ENCODE data around the gene WSCD2.

The WSCD2 gene

DNA sequence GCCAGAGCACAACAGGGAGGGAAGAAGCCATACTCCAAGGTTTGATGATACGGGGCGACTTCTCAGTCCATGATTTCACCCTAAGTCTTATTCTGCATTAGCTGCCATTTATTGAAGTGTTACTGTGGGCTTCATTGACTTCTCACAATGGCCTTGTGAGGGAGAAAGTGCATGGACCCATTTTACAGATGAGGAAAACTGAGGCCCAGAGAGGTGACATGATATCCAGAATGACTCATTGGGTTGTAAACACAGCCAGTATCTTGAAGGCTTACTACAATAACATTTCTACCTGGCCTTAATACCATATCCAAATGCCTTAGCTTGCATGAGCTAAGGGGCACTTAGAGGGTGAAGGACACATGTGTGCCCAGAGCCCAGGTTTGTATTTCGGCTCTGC lies 109.4 kb downstream of the WSCD2 start:
- no peak for DNase-seq

DNA sequence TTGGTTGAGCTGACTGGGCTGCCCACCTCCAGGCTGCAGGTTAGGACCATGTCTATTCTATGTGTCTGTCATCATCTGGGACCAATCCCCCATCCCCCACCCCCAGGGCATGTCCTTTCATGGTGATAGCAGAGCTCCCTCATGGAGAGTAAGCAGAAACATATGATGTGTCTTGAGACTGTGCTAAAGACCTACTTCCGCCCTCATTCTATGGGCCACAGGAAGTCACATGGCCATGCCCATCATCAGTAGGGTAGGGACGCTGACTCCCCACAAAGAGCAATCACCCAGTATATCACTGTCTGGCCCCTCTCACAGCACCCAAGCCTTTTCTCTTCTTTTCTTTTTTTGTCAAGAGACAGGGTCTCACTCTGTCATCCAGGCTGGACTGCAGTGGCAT lies 110.3 kb downstream of the WSCD2 start:
- no peak for DNase-seq

DNA sequence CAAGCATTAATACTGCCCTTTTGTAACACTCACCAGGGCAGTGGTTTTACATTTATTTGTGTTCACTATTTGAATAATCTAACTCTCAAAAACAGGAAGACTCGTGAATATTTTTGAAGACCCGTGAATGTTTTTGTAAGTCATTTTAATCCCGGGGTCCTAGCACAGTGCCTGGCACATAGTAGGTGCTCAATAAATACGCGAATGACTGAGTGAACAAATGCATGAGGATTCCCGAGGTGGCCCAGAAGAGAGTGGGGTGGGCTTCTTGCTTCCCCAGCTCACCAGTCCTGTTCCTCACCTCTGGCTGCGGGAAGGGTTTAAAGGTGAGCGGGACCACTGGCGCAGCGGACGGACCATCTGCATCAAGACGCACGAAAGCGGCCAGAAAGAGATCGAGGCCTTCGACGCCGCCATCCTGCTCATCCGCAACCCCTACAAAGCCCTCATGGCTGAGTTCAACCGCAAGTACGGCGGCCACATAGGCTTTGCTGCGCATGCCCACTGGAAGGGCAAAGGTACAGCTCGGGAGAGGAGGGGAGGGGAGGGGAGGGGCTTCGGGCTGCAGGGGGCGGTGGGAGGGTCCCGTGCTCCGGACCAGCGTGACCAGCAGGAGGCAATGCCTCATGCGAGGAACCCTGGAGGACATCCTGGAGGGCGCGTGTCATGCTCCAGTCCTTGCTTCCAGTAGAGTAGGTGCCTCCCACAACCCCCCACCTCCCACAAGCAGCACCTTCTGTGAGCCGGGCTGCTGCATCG lies 111.1 kb downstream of the WSCD2 start:
- DNase-seq = no peak

DNA sequence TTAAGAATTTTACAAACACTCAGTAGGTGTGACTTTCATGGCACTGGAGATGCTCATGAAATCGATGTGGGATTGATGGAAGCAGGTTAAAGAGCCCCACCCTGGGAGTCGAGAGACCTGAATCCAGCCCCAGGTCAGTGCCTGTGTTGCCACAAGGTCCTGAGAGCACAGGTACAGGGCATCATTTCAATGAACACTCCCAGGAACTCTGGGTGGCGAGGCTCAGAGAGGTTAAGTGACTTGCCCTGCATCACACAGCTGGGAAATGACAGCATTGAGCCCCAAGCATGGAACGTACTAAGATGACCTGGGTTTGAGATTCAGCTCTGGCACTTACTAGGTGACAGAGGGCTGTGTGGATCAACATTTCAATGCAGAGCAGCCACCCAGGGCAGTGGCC lies 111.8 kb downstream of the WSCD2 start:
- no peak for DNase-seq

DNA sequence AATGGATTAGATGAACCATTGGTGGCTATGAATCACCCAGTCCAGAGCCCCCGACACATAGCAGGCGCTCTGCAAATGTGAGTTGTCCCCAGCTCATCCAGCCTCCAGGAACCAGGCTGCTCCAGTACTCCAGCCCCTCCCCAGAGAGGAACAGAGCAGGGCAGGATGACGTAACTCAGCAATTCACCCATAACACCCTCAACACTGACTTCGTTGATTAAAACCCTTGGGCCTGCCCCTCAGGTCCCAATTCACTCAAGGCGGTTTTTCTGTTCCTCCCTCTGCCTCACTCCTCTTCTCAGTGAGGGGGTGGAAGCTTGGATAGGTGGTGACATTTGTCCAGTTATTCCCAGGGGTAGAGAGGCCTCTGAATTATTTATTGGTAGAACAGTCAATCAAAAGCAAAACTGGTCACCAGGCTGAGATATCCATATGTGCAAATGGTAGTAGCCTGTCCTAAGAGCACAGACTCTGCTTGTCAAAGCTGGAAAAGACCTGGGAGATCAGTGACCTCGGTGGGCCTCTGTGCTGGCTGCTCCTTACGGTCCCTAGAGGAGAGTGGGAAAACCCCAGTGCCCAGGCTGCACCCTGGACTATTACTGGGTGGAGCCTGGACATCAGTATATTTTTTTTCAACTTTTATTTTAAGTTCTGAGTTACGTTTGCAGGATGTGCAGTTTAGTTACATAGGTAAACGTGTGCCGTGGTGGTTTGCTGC lies 113.1 kb downstream of the WSCD2 start:
- DNase-seq = no peak

DNA sequence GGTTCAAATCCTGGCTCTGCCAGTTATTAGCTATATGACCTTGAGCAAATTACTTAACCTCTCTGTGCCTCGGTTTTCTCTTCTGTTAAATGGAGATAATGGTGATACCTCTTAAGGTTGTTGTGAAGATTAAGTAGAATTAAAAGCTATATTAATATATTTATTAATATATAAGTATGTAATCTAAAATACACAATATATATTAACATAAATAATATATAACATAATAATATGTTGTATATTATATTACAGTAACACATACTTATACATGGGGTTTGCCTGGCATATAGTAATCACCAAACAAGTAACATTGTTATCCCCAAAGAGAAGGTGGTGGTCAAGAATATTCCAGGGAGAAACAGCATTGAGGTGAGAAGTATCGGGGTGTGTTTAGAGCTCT lies 118.0 kb downstream of the WSCD2 start:
- DNase-seq = no peak

DNA sequence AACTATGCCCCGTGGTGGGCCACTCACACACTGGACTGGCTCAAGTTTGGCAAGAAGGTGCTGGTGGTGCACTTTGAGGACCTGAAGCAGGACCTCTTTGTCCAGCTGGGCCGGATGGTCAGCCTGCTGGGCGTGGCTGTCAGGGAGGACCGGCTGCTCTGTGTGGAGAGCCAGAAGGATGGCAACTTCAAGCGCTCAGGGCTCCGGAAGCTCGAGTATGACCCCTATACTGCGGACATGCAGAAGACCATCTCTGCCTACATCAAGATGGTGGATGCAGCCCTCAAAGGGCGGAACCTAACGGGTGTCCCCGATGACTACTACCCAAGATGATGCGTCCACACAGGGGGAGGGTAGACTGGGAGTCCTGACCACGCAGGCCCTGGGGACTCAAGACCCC lies 118.9 kb downstream of the WSCD2 start:
- no peak for DNase-seq

DNA sequence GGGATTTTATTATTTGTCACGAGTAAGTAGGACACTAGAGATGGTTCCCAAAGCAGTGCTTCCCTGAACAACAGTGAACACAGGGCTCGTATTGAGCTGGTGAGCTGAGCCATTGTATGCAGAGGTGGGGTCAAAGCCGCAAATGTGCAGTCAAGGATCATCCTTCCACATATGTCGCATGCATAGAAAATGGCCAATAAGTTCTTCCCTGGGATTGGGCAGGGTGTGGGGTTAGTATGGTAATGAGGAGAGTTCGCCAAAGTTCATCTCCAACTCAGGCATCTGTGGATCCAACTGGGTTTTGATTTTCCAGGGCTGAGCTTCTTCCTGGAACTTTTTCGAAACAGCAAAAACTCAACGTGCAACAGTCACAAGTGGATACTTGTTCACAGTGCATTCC lies 123.4 kb downstream of the WSCD2 start:
- no peak for DNase-seq

DNA sequence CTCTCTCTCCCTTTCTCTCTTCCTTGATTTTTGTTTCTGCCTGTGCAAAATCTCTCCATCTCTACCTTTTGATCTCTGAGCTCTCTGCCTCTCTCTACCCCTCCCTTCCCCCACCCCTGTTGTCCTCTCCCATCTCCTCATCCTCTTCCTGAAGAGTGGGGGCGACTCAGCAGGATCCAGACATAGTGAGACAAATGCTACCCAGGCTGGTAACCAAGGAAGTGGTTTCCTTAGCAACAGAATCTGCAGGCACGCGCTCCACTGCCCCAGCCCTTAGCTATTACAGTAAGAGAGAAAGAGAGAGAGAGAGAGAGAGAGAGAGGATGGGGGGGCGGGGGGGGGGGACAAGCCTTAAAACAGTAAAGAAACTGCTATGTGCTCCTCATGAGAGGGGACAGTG lies 124.5 kb downstream of the WSCD2 start:
- DNase-seq = no peak

DNA sequence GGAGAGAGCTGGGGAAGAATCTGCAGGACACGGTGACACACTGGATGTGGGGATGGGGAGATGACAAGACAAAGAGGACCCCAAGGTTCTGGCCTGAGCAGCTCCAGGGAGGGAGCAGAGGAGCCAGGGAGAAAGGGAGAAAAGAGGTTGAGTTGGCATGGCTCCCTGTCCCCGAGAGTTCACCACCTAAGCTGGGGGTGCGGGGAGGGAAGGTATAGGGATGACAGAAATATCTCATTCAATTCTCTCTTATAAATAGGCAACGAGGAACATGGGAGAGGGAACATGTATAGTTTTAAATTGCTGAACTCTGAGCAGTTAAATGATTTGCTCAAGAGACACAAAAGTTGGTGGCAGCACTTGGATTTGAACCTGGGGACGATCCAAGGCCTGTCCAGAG lies 124.9 kb downstream of the WSCD2 start:
- no peak for DNase-seq

DNA sequence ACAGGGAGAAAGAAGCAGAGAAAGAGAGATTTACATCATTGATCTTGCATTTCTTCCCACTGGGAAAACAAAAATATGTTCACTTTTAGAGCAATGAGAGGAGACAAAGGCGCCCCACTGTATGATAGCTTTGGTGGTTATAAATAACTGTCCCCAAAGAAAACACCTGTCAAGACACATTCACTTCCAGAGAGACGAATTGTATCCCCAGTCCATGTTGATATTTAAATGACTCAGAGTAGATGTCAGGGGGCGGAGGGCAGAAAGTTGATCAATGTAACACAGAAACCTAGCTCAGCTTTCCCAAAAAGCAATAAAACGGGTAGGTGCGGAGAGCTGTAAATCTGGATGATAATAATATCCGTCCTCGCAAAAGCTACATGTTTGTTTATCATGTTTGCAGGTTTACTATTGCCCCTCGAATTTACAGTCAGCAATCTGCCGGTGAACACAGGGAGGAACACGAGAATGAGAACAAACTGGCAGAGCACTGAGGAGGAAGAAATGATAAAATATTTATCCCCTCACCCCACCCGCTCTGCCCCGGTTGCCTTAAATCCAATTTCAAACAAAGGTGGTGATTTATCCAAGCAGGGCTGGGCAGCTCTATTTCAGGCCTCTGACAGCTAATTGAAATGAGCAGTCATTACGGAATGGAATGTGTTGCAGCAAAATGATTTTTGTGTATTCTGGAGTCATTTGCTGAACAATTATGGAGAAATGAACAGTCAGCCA lies 125.6 kb downstream of the WSCD2 start:
- DNase-seq = no peak

DNA sequence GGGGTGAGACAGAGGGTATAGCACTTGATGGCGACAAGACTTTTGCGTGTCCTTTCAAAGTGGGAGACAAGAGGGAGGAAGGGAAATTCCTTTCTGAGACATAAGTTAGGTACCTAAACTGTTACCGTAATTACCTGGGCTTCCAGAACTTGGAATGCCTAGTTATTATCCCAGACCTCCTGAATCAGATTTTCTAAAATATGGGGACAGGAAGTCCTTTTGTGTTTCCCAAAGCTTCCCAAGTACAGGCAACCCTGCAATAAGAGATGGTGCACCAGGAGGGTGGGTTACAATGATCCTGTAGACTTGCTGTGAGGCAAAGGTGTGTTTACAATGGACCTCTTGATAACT lies 126.1 kb downstream of the WSCD2 start:
- no peak for DNase-seq

DNA sequence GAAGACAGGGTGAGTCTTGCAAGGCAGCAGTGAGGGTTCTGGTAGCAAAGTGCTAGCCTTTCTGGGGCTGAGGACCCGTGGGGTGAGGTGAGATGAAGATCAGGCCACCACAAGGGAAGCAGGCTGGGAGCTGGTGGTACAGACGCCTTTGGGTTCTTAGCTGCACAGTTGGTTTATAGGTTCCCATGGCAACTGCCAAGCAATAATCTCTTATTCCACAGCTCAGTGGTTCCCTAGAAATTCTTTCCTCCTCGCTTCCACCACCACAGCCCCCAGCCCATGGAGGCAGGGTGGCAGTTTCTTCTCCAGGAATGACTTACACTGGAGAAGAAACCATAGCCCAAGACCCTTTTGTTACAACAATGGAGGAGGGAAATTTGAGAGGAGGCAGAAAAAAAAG lies 127.9 kb downstream of the WSCD2 start:
- no peak for DNase-seq

DNA sequence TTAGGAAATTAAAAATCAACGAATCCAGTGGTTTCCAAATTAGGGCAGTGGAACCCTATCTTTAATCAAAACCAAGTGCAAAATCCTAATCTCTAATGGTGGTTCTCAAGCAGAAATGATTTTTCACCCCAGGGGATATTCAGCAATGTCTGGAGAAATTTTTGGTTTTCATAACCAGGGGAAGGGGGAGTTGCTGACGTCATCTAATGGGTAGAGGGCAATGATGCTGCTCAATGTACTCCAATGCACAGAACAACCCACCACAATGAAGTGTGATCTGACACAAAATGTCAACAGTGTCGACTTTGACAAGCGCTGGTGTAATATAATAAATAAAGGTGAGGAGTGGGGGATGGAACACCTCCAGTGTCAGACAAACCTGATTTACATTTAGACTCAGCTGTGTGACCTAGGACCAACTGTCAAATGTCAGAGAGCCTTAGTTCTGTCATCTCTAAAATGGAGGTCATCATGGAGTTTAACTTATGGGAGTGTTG lies 128.6 kb downstream of the WSCD2 start:
- no peak for DNase-seq

DNA sequence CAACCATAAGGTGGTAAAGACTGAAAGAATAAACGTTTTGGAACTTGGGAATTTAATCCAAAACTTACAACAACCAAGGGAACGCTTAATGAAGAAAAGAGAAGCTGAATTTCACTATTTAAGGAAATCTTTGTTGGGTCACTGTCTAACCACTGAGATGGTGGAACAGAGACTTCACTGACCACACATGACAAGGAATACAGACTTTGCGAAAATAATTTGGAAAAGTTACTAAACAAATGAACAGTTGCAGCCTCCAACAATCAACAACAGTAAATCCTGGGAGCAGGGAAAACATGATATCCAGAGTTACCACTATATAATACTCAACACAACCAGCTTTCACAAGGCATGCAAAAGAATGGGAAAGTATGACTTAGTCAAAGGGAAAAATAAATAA lies 131.0 kb downstream of the WSCD2 start:
- DNase-seq = no peak

DNA sequence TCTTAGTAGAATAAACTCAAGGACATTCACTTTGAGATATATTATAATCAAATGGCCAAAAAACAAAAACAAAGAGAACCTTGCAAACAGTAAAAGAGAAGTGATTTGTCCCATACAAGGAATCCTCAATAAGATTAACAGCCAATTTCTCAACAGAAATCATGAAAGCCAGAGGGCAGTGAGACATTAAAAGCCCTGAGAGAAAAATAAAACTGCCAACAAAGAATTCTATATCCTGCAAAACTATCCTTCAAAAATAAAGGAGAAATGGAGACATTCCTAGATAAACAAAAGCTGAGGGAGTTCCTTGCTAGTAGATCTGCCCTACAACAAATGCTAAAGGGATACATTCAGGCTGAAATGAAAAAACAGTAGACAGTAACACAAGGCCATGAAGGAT lies 131.9 kb downstream of the WSCD2 start:
- DNase-seq = no peak

DNA sequence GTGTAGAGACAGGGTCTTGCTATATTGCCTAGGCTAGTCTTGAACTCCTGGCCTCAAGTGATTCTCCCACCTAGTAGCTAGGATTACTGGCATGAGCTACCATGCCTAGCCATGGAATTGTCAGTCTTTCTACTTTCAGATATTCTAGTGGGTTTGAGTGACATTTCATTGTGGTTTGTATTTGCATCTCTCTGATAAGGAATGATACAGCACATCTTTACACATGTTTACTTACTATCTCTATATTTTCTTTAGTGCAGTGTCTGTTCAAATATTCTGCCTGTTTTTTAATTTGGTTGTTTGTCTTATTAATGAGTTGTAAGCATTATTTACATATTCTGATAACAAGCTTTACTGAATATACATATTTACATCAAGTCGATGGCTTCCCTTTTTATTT lies 136.4 kb downstream of the WSCD2 start:
- no peak for DNase-seq

DNA sequence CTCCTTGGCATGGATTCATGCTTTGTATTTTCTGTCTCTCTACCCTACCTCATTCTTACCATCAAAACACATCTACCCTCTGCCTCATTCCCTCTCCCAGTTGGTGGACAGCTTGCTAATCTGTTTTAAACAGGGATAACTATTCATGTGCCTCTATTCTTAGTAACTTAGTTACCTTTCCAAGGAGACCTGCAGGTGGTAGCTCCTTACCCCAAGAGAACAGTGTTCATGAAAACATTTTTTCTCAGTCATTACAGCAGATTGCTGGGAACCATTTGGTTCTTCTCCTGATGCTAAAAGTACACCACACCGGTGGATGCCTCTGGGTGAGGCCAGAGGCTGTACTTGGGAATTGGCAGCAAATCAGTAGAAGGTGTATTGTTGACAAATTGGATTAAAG lies 137.0 kb downstream of the WSCD2 start:
- no peak for DNase-seq

DNA sequence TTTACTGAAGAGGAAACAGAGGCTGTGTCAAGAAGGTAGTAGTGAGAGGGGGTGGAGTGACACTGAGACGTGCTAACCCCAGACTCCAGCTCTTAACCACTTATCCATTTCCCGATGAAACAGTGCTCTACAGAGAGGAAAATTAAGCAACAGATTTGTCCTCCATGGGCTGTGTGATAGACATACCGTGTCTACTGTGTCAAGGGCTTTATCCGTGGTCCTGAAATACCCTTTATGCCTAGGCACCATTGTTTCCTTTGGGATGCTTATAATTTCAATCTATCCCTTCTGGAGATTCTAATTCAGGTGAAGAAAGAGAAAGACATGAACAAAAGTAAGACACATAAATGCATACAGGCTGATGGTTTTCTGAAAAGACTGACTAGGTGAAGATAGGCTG lies 138.4 kb downstream of the WSCD2 start:
- DNase-seq = no peak

DNA sequence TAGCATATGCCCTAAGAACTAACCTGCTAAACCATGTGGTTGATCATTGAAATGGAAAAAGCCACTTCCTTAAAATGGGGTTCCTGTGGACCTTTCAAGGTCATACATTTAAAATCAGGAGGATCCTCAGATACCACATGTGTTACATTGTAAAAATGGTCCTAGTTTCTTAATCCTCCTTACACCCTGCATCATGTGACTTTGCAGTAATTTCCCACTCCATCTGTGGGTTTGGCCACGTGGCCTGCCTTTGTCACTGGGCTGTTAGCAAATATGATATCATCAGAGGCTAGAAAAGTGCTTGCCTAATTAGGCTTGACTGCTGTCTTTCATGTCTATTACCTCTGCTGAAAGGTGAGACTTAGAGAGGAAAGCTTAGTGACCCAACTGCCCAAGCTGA lies 139.3 kb downstream of the WSCD2 start:
- no peak for DNase-seq

DNA sequence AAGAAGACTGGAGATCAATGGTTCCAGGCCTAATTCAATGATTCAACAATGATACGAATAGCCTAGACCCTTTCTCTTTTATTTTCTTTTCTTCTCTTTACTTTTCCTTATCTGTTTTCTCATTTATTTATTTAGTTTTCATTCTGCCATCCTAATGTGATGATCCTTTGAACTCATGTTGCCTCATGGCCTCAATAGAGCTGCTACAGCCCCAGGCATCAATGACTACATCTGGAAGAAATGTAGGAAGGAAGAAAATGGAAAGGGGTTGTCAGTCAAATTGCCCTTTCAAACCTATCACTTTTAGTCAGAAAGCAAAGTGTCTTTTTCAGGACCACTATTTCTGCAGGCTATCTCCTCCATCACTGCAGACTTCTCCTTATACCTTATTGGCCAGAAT lies 140.1 kb downstream of the WSCD2 start:
- DNase-seq = no peak

DNA sequence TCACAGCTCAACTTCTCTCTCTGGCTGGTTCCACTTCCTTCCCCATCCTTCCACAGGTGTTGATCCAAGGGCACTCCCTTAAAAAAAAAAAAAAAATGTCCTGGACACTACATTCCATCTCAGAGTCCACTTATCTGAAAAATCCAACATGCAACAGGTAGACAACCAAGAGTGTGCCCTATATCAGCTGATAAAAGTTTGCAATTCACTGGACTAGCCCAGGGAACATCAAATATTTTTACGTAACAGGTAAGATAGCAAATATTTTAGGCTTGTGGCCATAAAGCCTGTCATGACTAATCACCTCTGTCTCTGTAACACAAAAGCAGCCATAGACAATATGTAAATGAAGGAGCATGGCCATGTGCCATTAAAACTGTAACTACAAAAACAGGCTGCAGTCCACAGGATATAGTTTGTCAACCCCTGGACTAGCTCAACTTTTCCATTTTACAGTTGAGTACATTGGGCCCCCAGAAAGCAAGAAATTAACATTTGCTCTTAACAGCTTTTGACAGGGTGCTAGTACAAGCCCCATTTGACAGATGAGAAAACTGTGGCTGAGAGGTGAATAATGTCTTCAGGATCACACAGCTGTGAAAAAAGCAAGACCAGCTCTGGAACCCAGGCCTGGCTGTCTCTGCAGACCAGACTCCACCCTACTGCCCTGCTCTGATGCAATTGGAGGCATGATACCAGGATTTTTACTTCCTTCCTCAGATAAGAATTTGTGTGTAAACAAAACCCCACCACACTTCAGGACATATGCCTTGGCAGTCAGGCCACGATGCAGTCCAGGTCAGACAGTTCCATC lies 141.2 kb downstream of the WSCD2 start:
- DNase-seq = no peak

DNA sequence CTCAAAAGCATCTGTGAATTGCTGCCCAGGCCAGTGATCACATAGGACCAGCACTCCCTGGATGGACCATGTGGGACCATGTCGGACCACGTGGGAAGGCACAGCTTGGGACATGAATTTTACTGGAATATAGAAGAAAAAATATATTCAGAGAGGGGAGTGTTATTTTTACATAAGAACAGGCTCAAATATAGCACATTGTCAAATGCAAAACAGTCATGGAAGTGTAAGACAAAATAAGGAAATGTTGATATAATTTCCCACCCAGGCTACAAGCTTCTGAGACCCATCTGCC lies 141.7 kb downstream of the WSCD2 start:
- no peak for DNase-seq

All from activated gamma-delta T cell (primary cell).